Progenitor cell of endocrine pancreas (in vitro differentiated cells): ENCODE data around the gene CABP2. TPM values are rescaled to one million over a fixed set of nuclear protein-coding genes. Genes with fewer than 3 reads are reported as not detected.

Experiments used
- DNase-seq: peaks from one replicate; pipeline ENCODE4 v3.0.0; 2021; ENCODE audit warnings: low spot score; ENCODE audit not compliant: unreplicated experiment
- H3K27ac Mint-ChIP-seq: 2 replicates; pipeline ENCODE4 v1.8.0; 2021; ENCODE audit warnings: mild to moderate bottlenecking, moderate library complexity, mixed read lengths
- H3K27me3 Mint-ChIP-seq: 2 replicates; pipeline ENCODE4 v1.8.0; 2021; ENCODE audit warnings: mixed read lengths
- H3K36me3 Mint-ChIP-seq: 2 replicates; pipeline ENCODE4 v1.8.0; 2022; ENCODE audit warnings: mixed read lengths; ENCODE audit not compliant: insufficient read depth
- H3K4me1 Mint-ChIP-seq: 2 replicates; pipeline ENCODE4 v1.8.0; 2021; ENCODE audit warnings: low read depth, mixed read lengths
- H3K4me3 Mint-ChIP-seq: 2 replicates; pipeline ENCODE4 v1.8.0; 2021; ENCODE audit warnings: low read depth, mild to moderate bottlenecking, moderate library complexity, mixed read lengths
- H3K9me3 Mint-ChIP-seq: 2 replicates; pipeline ENCODE4 v1.8.0; 2021; ENCODE audit warnings: low read depth, mixed read lengths
- CTCF ChIP-seq: fragments of 200-600 bp; sonication (generic); IDR thresholded peaks from one replicate; pipeline ENCODE4 v1.5.0; 2021; ENCODE audit warnings: antibody characterized with exemption, mild to moderate bottlenecking; ENCODE audit not compliant: unreplicated experiment
- total RNA-seq: library from RNA; stranded (reverse); gene quantifications from 2 replicates; pipeline ENCODE4 v1.2.1, GENCODE V29; 2021

CABP2 gene
- total RNA-seq, 1 donor from 2014 or later, result not detected

GRCh38 chr11:67542971-67543370 lies 19.7 kb upstream of the CABP2 start:
- Mint-ChIP-seq H3K27me3 (peaks cover 8% of the 10 kb centered on the region), H3K4me3 (no peak overlapping the region), H3K36me3 (no peaks in the 10 kb centered on the region), H3K4me1 (no peaks in the 10 kb centered on the region), H3K27ac (no peak overlapping the region), H3K9me3 (no peaks in the 10 kb centered on the region)
- TF ChIP-seq CTCF, result no peak
- DNase-seq, result no peak

- Mint-ChIP-seq H3K9me3 (no peaks in the 10 kb centered on the region), H3K4me1 (no peaks in the 10 kb centered on the region), H3K27ac (no peak overlapping the region), H3K4me3 (no peak overlapping the region), H3K36me3 (no peaks in the 10 kb centered on the region), H3K27me3 (peaks cover 8% of the 10 kb centered on the region)
- DNase-seq, result no peak
- no peak for TF ChIP-seq CTCF
Measured at GRCh38 chr11:67542169-67542568, 18.9 kb upstream of the CABP2 start.

- Mint-ChIP-seq H3K4me3 (no peak overlapping the region), H3K36me3 (no peaks in the 10 kb centered on the region), H3K27me3 (peaks cover 6% of the 10 kb centered on the region), H3K9me3 (peaks cover under 1% of the 10 kb centered on the region), H3K27ac (no peak overlapping the region), H3K4me1 (no peaks in the 10 kb centered on the region)
- no peak for DNase-seq
- no peak for TF ChIP-seq CTCF
Measured at GRCh38 chr11:67541198-67541597, 18.0 kb upstream of the CABP2 start.

- Mint-ChIP-seq H3K4me1 (no peaks in the 10 kb centered on the region), H3K27ac (no peak overlapping the region), H3K27me3 (peaks cover 1% of the 10 kb centered on the region), H3K36me3 (no peaks in the 10 kb centered on the region), H3K4me3 (no peak overlapping the region), H3K9me3 (peaks cover 8% of the 10 kb centered on the region)
- no peak for DNase-seq
- TF ChIP-seq CTCF, result no peak
Measured at GRCh38 chr11:67539550-67539949, 16.3 kb upstream of the CABP2 start.

GRCh38 chr11:67538823-67539505 lies 15.7 kb upstream of the CABP2 start:
- no peaks in the 10 kb centered on the region for H3K4me1 Mint-ChIP-seq
- peaks cover 12% of the 10 kb centered on the region for H3K9me3 Mint-ChIP-seq
- no peak for TF ChIP-seq CTCF
- no peak for DNase-seq
- H3K27ac Mint-ChIP-seq, result no peak overlapping the region
- no peaks in the 10 kb centered on the region for H3K36me3 Mint-ChIP-seq
- no peaks in the 10 kb centered on the region for H3K27me3 Mint-ChIP-seq
- H3K4me3 Mint-ChIP-seq, result no peak overlapping the region
